GM12878 (cell line): ENCODE measurements around the gene ADAMTS13.

Source experiments
- CHD2 ChIP-seq: IDR thresholded peaks from 2 replicates; pipeline ENCODE4 v1.6.1; 2011; ENCODE audit warnings: low read depth, low read length, improper control_type of control experiment, borderline replicate concordance
- EZH2 ChIP-seq: IDR thresholded peaks from 2 replicates; pipeline ENCODE4 v1.6.1; 2012; ENCODE audit warnings: low read depth, mild to moderate bottlenecking, control low read depth, inconsistent platforms, low read length, borderline replicate concordance; ENCODE audit not compliant: control insufficient read depth
- FOXK2 ChIP-seq: fragments of 450-650 bp; IDR thresholded peaks from 2 replicates; pipeline ENCODE4 v1.6.1; 2017; ENCODE audit warnings: mild to moderate bottlenecking, moderate library complexity
- HCFC1 ChIP-seq: fragments of 150-350 bp; IDR thresholded peaks from 2 replicates; pipeline ENCODE4 v1.6.1; 2014; ENCODE audit warnings: low read length
- SUPT20H ChIP-seq: IDR thresholded peaks from 2 replicates; pipeline ENCODE4 v1.6.1; 2011; ENCODE audit warnings: low read depth, mild to moderate bottlenecking, low read length, moderate library complexity, borderline replicate concordance; ENCODE audit not compliant: control insufficient read depth
- SUZ12 ChIP-seq: fragments of 200-600 bp; sonication (generic); IDR thresholded peaks from one replicate; pipeline ENCODE4 v1.6.1; 2018; ENCODE audit warnings: antibody characterized with exemption, mild to moderate bottlenecking; ENCODE audit not compliant: unreplicated experiment
- YY1 ChIP-seq: IDR thresholded peaks from 2 replicates; pipeline ENCODE4 v1.6.1; 2011; ENCODE audit warnings: low read depth, mild to moderate bottlenecking, low read length
- TF ChIP-seq, protein P1 (sequence below): IDR thresholded peaks from 2 replicates; pipeline ENCODE4 v1.6.1; 2011; ENCODE audit warnings: mild to moderate bottlenecking, low read depth, low read length, moderate library complexity; ENCODE audit not compliant: insufficient replicate concordance
- TF ChIP-seq, protein P2 (sequence below), 3 experiments: IDR thresholded peaks in 2 of 3; conservative IDR thresholded peaks in 1 of 3; 2 replicates each; pipeline ENCODE4 v1.5.1; 2011; ENCODE audit warnings: low read depth in 3 of 3, low read length in 3 of 3, mild to moderate bottlenecking in 3 of 3, control low read depth in 2 of 3, moderate library complexity in 2 of 3, inconsistent platforms in 1 of 3, mixed read lengths in 1 of 3; ENCODE audit not compliant: control insufficient read depth in 2 of 3, insufficient read depth in 1 of 3; ENCODE audit errors: extremely low read depth in 1 of 3
- TF ChIP-seq, protein P3 (sequence below): IDR thresholded peaks from 2 replicates; pipeline ENCODE4 v1.6.1; 2012; ENCODE audit warnings: mild to moderate bottlenecking, low read depth, low read length

DNA sequence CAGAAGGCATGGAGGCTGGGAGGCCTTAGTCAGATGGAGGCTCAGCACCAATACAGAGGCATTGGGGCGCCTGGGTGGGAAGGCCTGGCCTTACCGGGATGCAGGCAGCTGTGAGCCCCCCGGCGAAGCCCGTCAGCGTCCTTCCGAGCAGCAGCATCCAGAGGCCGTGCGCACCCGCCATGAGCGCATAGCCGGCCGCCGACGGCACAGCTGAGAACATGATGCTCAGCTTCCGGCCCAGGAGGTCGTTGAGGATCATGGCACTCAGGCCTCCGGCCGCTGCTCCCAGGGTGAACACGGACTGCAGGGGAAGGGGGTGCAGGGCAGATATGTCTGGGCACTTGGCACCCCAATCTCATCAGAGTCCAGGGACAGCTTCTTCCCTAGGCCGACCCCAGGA is 54.8 kb downstream of the ADAMTS13 start:
- no peak for TF ChIP-seq YY1
- no peak for TF ChIP-seq SUZ12
- no peak for TF ChIP-seq EZH2
- TF ChIP-seq HCFC1, result no peak
- TF ChIP-seq, protein P1, sequence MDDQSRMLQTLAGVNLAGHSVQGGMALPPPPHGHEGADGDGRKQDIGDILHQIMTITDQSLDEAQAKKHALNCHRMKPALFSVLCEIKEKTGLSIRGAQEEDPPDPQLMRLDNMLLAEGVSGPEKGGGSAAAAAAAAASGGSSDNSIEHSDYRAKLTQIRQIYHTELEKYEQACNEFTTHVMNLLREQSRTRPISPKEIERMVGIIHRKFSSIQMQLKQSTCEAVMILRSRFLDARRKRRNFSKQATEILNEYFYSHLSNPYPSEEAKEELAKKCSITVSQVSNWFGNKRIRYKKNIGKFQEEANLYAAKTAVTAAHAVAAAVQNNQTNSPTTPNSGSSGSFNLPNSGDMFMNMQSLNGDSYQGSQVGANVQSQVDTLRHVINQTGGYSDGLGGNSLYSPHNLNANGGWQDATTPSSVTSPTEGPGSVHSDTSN, result no peak
- no peak for TF ChIP-seq CHD2
- TF ChIP-seq, protein P2, sequence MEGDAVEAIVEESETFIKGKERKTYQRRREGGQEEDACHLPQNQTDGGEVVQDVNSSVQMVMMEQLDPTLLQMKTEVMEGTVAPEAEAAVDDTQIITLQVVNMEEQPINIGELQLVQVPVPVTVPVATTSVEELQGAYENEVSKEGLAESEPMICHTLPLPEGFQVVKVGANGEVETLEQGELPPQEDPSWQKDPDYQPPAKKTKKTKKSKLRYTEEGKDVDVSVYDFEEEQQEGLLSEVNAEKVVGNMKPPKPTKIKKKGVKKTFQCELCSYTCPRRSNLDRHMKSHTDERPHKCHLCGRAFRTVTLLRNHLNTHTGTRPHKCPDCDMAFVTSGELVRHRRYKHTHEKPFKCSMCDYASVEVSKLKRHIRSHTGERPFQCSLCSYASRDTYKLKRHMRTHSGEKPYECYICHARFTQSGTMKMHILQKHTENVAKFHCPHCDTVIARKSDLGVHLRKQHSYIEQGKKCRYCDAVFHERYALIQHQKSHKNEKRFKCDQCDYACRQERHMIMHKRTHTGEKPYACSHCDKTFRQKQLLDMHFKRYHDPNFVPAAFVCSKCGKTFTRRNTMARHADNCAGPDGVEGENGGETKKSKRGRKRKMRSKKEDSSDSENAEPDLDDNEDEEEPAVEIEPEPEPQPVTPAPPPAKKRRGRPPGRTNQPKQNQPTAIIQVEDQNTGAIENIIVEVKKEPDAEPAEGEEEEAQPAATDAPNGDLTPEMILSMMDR (IDR thresholded peaks at IDR 0.05 in 2 of 3, conservative IDR thresholded peaks at IDR 0.05 in 1 of 3; ENCODE audit: control insufficient read depth in 2 of 3, extremely low read depth in 1 of 3, insufficient read depth in 1 of 3, low read depth in 3 of 3, low read length in 3 of 3), result no peak
- TF ChIP-seq SUPT20H, result no peak
- TF ChIP-seq, protein P3, sequence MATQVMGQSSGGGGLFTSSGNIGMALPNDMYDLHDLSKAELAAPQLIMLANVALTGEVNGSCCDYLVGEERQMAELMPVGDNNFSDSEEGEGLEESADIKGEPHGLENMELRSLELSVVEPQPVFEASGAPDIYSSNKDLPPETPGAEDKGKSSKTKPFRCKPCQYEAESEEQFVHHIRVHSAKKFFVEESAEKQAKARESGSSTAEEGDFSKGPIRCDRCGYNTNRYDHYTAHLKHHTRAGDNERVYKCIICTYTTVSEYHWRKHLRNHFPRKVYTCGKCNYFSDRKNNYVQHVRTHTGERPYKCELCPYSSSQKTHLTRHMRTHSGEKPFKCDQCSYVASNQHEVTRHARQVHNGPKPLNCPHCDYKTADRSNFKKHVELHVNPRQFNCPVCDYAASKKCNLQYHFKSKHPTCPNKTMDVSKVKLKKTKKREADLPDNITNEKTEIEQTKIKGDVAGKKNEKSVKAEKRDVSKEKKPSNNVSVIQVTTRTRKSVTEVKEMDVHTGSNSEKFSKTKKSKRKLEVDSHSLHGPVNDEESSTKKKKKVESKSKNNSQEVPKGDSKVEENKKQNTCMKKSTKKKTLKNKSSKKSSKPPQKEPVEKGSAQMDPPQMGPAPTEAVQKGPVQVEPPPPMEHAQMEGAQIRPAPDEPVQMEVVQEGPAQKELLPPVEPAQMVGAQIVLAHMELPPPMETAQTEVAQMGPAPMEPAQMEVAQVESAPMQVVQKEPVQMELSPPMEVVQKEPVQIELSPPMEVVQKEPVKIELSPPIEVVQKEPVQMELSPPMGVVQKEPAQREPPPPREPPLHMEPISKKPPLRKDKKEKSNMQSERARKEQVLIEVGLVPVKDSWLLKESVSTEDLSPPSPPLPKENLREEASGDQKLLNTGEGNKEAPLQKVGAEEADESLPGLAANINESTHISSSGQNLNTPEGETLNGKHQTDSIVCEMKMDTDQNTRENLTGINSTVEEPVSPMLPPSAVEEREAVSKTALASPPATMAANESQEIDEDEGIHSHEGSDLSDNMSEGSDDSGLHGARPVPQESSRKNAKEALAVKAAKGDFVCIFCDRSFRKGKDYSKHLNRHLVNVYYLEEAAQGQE, result no peak
- no peak for TF ChIP-seq FOXK2
